Hematopoietic multipotent progenitor cell treated with erythropoietin and hydrocortisone succinate and interleukin-3 and kit ligand, for 4 days (in vitro differentiated cells): ENCODE data around the gene AGR2.
A peak's percentile ranks its signal among the peaks of the same experiment; 100 is the strongest.
"Not testable (repeated sequence)": the region's sequence is repeated elsewhere in the genome, so short reads cannot be mapped to it uniquely, and the experiment has no call there.

ENCODE experiments used
- DNase-seq: peaks from one replicate; pipeline ENCODE4 v3.0.0-alpha.2; 2015

Gene AGR2

DNA sequence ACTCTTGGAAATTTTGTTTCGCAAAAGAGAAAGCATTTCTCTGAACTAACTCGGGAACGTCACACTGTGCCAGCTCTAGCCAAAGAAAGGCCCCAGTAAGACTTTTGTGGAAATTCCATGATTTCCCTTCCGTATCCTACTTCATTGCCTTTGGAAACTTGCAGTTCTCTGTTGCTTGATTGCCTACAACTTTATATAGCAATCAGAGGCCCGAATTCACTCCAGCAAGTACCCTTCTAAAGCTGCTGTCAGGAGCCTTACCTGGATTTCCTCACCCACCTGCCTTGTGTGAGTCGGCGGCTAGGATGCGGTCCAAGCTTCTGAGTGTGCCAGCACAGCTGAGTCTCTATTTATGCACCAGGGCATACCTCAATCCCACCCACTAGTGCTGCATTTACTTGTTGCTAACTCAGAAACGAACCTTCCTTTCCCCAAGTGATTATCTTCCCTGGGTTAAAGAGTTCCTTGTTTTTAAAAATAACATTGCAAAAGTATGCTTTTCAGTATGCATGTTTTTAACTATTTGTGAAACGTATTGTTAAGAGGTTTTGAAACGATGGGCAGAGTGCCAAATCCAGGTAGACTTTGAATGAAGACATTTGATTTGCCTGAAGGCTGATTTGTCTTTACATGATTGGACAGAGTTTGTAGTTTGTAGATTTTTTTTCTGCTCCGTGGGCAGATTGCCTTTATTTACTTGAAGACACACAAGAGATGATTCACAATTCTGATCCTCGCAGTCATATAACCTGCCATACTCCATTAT, at the start of gene AGR2:
Gene AGR2, minus strand, starts transcription at position 326 of the 766 bp plus-strand sequence. CDS start 3,203 bp downstream, outside the sequence.
- no peak for DNase-seq

DNA sequence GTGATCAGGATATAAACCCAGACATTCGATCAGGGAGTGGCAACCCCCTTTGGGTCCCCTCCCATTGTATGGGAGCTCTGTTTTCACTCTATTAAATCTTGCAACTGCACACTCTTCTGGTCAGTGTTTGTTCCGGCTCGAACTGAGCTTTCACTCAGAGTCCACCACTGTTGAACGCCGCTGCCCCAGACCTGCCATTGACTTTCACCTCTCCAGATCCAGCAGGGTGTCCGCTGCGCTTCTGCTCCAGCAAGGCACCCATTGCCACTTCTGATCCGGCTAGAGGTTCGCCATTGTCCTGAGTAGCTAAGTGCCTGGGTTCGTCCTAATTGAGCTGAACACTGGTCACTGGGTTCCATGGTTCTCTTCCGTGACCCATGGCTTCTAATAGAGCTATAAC, 48.4 kb upstream of the AGR2 start:
- DNase-seq: not testable (repeated sequence)

DNA sequence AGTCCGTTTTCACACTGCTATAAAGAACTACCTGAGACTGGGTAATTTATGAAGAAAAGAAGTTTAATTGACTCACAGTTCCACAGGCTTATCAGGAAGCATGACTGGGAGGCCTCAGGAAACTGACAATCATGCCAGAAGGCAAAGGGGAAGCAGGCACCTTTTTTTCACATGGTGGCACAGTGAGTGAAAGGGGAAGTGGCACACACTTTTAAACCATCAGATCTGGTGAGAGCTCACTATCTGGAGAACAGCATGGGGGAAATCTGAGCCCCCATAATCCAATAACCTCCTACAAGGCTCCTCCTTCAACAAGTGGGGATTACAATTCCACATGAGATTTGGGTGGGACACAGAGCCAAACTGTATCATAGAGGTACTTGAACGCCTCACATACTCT, 47.0 kb upstream of the AGR2 start:
- peak; percentile 80 for DNase-seq

DNA sequence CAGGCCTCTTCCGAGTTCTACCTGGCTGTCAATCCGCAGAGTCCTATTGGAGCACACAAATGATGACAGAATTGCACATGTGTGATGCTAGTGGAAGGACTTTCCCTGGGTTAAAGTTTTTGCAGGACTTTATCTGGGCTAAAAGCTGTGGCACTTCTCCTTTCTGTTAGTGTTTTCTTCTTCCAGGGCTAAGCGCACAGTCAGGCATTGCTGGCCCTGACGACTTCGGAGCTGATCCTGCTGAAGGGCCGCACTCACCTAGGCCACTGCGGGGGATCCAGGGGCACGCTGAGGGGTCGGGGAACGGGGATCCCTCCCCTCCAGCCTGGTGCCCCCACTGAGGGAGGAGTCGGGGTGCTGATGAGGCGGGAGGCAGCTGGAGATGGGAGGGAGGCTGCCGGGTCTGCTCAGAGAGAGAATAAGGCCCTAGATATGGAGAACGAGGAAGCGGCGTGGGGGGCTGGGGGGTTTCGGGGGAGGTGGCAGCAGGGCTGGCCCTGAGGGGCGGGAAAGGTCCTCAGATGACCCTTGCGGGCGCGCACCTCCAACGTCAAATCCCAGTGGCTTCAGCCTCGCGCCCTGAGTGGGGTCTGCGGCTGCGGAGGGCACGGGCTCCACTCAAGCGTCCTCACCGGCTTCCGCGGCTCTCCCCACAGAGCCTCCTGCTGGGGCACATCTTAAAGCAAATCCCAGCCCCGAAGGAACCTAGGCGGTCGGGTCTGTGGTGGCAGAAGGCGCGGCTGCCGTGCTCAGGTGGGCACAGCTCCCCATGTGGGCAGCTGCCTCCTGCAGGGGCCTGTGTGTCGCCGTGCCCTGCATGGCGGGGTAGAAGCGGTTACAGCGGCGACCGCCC, 46.0 kb upstream of the AGR2 start:
- DNase-seq: peak; percentile 23

DNA sequence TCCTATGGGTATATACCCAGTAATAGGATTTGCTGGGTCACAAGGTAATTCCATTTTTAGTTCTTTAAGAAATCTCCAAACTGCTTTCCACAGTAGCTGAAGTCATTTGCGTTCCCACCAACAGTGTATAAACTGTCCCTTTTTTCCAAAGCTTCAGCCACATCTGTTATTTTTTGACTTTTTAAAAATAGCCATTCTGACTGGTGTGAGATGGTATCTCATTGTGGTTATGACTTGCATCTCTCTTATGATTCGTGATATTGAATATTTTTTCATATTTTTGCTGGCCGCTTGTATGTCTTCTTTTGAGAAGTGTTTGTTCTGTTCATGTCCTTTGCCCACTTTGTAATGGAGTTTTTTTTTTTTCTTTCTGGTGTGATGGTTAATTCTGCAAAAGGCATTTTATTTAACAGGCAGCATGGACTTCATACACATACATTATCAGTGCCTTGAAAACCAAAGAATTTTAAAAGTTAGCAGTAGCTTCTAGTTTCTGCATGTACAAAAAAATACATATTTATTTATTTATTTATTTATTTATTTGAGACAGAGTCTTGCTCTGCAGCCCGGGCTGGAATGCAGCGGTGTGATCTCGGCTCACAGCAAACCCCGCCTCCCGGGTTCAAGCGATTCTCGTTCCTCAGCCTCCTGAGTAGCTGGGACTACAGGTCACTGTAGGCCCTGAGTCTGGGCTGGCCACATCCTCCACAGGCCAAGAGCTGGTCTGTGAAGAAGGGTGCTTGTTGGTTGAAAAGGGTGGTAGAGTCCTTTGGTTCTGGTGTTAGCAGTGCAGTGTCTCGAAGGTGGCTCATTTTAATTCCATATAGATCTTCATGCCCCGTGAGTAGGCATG, 44.7 kb upstream of the AGR2 start:
- DNase-seq: peak; percentile 46

DNA sequence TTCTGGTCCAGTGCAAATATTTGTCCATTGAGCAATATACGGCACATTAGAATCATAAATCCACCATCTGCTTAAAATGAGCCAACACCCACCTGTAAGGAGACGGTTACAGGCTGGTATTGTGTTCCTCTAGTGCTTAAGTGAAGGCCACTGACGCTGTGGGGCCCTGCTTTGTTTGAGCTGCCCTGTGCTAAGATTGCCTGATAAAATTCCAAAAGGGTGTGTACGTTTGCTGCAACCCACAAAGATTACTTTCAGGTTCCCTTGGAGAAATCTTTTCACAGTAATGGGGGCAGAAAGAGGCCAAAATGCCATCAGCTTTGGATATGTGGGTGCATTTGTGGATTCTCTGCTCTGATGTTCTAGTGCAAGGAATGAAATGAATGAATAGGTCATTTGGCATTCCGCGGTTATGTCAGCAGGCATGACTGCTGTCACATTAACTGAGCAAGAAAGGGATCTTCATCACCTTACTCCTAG, 42.6 kb upstream of the AGR2 start:
- peak; percentile 49 for DNase-seq

DNA sequence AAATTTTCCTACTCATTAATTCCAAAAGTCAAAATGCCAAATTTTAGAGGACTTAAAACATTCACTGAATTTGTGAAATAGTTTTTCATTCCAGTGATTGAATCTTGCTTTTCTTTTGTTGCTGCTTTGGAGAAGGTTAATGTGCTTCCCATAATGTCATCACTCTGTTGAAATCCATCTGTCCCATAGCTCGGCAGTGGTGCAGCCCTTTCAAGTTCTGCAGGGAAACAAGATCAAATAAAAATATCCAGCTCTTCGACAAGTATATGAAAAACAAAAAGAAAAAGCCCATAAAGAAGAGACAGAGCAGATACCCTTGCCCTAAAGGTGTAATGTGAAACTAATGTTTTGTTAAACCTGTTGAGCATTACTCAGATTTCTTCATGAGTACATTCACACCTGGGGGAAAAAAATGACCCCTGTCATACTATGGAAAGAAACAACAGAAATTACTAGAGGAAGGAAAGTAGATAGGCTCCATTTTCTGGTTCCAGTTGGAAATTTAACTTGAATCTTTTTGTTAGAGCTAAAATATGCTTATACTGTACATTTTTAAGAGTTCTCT, 41.9 kb upstream of the AGR2 start:
- DNase-seq: no peak

DNA sequence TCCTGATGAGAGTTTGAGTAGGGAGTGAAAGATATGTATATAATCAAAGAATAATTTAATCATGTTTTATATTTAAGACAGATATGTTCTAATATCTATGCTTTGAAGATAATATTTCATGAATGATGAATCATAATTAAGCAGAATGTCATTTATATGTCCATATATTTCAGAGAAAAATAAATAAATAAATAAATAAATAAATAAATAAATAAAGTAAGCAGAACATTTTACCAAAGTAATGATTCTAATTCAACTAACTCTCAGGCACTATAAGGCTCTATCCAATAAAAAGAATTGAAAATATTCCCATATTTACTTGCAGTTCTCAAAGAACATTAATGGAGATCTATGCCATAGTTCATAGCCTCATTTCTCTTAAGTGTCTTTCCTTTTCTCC, 40.9 kb upstream of the AGR2 start:
- no peak for DNase-seq

DNA sequence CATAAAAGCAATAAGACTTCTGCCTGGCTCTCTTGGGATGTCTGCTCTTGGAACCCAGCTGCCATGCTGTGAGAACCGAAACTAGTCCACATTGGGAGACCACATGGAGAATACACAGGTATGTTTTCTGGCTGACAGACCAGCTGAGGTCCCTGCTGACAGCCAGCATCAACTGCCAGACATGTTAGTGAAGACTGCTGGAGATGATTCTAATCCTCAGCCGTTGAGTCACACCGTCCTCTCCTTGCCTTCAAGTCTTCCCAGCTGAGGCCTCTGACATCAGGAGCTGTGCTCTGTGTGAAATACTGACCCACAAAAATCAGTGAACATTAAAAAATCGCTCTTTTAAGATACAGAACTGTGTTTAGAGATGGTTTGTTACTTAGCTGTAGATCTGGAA, 36.9 kb upstream of the AGR2 start:
- DNase-seq: no peak

DNA sequence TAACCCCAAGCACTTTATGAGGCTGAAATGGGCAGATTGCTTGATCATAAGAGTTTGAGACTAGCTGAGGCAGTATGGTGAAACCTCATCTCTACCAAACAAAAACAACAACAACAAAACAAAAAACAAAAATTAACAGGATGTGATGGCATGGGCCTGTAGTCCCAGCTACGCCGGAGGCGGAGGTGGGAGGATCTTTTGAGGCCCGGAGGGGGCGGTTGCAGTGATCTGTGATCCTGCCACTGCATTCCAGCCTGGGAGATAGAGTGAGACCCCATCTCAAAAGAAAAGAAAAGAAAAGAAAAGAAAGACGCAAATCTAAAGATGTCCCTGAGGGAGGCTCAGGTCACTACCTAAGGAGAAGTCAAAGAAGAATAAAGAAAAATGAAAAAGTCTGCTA, 35.3 kb upstream of the AGR2 start:
- no peak for DNase-seq

DNA sequence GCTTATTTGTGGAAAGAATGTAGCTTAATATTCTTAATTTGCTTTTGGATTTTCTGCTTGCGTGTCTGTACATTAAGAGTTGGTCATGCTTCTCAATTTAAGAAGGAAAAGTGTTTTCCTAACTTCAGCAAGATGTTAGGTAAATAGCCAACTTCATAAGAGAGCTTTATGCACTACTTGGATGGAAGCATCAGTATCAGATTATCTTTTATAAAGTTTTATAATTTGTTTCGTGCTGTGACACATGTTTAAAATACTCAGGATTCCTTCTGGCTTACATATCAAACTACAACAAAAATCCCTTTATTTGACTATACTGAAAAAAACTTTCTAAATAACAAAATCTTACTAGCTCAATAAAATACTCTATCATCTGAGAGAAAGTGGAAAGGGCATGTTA, 34.8 kb upstream of the AGR2 start:
- DNase-seq: no peak

DNA sequence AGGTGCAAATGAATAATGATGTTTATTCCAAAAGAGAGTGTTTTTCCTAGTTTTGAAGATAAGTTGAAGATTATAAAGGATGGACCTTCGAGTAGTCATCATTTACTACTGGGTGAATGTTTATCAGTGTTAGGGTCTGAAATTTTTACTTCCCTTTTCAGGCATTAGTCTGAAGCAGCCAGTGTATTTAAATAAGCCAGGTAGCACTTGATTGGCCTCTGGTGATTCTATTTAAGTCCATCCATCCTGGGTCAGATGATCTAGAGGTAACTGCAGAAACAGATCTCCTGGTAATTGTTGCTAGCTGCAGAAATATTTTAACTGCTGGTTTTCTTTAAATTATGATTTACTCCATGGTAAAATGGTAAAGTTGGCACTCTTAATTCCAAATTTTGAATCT, 34.1 kb upstream of the AGR2 start:
- DNase-seq: no peak

DNA sequence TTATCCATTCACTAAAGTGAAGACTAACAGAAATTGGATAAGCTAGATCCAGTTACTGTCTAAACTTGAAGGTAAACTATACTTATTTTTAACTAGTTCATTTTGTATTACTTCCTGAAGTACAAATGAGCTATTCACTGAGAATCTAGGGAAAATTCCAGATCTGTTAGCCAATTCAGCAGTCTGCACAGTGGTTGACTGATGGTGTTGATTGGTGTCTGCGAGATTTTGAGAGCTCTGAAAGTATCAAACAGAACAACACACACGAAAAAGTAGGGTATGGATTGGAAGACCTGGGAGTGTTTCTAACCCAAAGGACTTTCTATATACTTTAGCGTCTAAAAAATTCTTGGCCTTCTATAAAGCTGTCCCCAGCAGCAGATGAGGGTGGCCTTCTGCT, 33.6 kb upstream of the AGR2 start:
- no peak for DNase-seq

DNA sequence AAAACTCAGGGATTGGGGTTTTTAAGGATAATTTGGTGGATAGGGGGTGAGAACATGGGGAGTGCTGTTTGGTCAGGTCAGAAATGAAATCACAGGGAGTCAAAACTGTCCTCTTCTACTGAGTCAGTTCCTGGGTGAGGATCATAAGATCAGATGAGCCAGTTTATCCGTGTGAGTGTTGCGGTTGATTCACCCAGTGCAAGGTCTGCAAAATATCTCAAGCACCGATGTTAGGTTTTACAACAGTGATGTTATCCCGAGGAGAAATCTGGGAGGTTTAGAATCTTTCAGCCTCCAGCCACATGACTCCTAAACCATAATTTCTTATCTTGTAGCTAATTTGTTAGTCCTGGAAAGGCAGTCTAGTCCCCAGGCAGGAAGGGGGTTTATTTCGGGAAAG, 31.7 kb upstream of the AGR2 start:
- DNase-seq: no peak

DNA sequence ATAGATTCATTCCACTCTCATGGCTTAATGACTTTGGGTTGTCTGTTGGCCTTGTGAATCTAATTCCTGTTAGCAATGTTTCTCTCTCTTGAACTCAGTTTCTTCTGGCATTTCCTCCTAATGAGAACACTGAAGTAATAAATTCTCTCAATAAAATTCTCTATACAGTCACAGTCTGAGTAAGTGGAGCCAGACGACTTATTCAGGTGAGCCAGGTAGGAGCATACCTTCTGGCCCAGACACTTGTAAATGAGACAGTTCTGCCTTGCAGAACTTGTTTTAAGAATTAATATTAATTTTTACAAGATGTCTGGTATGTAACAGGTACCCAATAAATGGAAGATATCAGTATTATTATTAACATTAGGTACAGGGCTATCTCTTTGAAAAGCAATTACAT, 28.6 kb upstream of the AGR2 start:
- no peak for DNase-seq

DNA sequence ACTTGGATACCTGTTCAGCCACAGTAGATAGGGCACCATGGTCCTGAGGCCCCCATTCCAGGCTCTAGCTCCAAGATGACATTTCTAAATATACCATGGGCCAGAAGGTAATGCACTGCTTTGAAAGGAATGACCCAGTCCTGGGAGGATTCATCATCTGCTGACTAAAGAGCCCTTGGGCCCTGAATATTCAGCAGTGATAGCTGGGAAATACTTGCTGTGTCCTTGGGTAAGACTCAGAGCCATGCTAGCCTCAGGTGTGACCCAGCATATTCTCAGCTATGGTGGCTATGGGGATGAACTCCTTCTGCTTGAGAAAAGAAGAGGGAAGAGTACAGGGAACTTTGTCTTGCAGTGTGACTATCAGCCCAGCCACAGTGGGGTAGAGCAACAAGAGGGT, 21.3 kb upstream of the AGR2 start:
- no peak for DNase-seq

DNA sequence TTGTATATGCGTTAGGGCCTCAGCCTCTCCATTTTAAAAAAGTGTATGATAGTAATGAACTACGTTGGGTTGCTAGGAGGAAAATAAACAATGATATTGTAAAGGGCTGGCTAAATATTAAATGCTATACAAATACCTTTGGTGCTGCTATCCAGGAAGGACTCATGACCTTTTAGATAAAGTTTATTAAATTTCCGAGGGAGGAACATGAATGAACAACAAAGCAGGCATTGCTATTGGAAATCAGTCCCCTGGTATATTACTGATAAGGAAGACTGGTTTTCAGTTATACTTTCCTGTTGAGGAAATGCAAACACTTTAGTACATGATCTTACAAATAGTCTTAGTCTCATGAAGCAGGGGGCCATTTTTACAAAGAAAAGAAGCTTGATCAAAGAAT, 17.2 kb upstream of the AGR2 start:
- no peak for DNase-seq

DNA sequence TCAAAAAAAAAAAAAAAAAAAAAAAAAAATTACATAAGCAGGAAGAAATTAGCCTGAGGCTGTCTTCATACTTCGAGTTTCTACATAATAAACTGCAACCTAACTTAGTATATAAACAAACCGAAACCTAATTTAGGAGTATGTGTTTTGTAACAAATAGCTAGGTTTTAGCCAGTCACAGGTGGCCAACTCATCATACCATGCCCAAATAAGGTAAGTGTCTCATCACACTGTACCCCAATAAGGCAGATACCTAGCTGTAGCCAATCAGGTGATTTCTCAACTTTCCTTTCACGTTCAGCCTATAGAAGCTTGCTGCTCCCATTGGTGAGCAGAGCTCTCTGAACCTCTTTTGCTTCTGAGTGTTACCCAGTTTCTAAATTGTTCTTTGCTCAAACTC, 13.9 kb upstream of the AGR2 start:
- DNase-seq: no peak

DNA sequence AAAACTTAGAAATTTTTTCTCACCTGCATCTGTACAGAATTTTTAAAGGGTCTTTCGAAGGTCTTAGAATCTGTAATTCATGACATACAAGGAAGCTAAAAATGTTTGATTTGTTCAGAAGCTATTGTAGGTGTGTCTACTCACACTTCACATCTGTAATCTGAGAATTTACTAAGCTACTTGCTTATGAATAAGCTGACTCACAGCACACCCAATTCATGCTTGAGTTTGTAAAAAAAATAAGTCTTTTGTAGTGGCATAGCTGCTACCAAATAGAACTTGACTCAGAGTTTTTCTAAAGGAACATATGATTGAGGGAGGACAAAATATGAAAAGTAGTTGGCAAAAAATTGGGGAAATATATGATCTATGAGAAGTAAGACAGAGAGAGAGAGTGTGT, 12.7 kb upstream of the AGR2 start:
- peak; percentile 18 for DNase-seq

DNA sequence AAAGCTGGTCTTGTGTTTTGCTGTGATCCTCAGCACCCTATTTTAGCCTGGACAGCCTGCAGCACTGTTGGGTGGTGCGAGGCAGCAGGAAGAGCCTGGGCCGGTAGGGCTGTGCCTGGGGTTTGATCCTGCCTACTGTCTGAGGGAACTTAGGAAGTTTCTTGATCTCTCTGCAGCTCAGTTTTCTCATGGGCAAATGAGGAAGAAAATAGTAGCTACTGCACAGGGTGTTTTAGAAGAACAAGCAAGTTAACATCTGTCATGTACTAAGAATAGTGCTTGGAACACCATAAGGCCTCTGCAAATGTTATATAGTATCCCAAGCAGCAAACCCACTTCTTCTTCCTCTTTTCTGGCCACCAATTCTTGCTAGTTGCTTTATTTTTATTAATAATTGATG, 12.0 kb upstream of the AGR2 start:
- peak; percentile 57 for DNase-seq

DNA sequence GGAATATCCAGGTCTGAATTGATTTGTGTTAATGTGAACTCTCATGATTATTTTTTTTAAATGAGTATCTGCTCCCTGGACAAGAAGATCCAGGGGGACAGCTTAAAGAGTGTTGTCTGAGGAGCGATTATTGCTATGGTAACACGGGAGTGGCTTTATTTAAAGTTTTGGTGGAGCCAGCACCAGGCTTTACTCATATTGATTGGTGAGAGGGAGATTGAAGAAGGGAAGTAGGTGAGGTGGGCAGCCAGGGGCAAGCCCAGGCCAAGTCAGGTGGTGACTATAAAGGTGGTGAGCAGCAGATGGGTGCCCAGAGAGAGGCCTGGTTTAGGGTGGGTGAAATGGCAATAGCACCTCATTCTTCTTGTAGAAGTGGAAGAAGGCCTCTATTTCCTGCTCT, 10.2 kb upstream of the AGR2 start:
- peak; percentile 49 for DNase-seq

DNA sequence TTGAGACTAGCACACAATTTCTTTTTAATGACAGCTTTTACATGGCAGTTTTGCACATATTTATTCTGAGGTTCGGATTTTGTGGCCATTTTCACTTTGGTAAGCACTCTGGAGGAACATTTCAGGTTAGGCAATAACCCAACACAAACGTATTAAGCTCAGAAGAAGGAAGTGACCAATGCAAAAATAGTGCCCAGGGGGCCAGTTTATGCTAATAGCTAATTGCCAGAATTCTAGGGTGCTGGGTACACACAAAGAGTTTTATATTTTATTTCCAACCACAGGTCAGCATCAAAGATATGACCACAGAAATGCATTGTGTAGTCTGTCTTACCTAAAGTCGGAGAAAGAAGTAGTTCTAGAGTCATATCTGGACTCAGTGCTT, 8.4 kb upstream of the AGR2 start:
- DNase-seq: peak; percentile 13
